ENCODE data around the gene APMAP.

- TF ChIP-seq, protein P1, sequence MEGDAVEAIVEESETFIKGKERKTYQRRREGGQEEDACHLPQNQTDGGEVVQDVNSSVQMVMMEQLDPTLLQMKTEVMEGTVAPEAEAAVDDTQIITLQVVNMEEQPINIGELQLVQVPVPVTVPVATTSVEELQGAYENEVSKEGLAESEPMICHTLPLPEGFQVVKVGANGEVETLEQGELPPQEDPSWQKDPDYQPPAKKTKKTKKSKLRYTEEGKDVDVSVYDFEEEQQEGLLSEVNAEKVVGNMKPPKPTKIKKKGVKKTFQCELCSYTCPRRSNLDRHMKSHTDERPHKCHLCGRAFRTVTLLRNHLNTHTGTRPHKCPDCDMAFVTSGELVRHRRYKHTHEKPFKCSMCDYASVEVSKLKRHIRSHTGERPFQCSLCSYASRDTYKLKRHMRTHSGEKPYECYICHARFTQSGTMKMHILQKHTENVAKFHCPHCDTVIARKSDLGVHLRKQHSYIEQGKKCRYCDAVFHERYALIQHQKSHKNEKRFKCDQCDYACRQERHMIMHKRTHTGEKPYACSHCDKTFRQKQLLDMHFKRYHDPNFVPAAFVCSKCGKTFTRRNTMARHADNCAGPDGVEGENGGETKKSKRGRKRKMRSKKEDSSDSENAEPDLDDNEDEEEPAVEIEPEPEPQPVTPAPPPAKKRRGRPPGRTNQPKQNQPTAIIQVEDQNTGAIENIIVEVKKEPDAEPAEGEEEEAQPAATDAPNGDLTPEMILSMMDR (IDR thresholded peaks at IDR 0.05): no peak
- TF ChIP-seq POLR2A (IDR thresholded peaks at IDR 0.05): no peak
Measured at GRCh38 chr20:24954566-24954965, 38.0 kb downstream of the APMAP start.
